ENCODE data around the gene DHRS2. TPM values are rescaled to one million over a fixed set of nuclear protein-coding genes. Genes with fewer than 3 reads are reported as not detected.
A peak's percentile ranks its signal among the peaks of the same experiment; 100 is the strongest.

Gene DHRS2
- total and polyA plus RNA-seq, 2 of the 13 experiments (the other 11 are each of a cell fraction or from before 2014, with no cell fraction given) = 1,621 to 3,021 TPM

DNA sequence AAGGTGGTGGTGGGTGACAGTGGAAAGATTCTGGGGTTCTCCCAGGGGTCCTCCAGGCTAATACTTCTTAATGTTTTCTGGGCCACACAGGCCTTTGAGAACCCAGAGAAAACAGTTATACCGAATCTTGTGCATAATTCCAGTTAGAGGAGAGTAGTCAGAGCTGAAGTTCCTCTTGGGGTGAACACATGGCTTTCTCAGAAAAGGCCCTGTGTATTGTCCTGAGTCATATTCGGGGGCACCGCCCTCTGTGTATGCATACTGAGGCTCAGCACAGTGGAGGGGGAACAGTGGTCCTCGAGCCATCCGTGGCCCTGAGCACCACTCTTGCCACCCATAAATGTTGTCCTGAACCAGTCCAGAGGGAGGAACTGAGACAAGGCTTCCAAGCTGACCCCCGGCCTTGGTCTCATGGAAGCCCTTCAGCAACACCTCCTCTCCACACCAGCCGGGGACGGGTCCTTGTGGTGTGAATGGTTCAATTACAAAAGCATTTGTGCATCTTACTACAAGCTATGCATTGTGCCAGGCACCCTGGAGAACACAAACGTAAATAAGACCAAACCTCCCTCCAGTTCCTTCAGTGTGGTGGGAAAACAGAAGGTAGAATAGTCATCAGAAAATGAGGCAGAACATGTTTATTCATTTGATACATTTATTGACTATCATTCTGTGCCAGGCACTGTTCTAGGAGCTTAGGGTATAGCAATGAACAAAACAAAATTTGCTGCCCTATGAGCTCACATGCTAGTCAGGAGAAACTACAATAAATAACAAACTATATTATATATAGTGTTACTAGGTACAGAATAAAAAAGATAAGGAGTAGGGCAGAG lies 9.9 kb downstream of the DHRS2 start (continued):
- TF ChIP-seq MED8 (CRISPR knock-in tag; IDR thresholded peaks at IDR 0.05; ENCODE audit: insufficient replicate concordance) (peak; percentile 74), MLXIP (CRISPR knock-in tag; IDR thresholded peaks at IDR 0.05; ENCODE audit: borderline replicate concordance) (peak; percentile 26; the same call in 1 of the 2 replicates), MXD3 (CRISPR knock-in tag; IDR thresholded peaks at IDR 0.05) (no peak), HIVEP1 (CRISPR knock-in tag; IDR thresholded peaks at IDR 0.05) (0 out of 2 replicates have a peak, but pooled peaks have one; percentile 47), ZNF275 (CRISPR knock-in tag; IDR thresholded peaks at IDR 0.05; ENCODE audit: borderline replicate concordance) (no peak; the same call in 1 of the 2 replicates), GLMP (CRISPR knock-in tag; IDR thresholded peaks at IDR 0.05; ENCODE audit: borderline replicate concordance) (no peak), SIN3B (IDR thresholded peaks at IDR 0.05; ENCODE audit: low read length) (no peak), NCOR1 (IDR thresholded peaks at IDR 0.05; ENCODE audit: borderline replicate concordance, low read length) (0 out of 2 replicates have a peak, but pooled peaks have one; percentile 26), ZFP62 (CRISPR knock-in tag; IDR thresholded peaks at IDR 0.05) (no peak), BATF2 (CRISPR knock-in tag; IDR thresholded peaks at IDR 0.05) (peak; percentile 55; the same call in 1 of the 2 replicates), HMGA1 (CRISPR knock-in tag; conservative IDR thresholded peaks at IDR 0.05) (no peak), HNF4A (CRISPR knock-in tag; IDR thresholded peaks at IDR 0.05) (0 out of 2 replicates have a peak, but pooled peaks have one; percentile 14), EZH2 (conservative IDR thresholded peaks at IDR 0.05; ENCODE audit: low read depth, low read length) (no peak), ZNF33A (CRISPR knock-in tag; IDR thresholded peaks at IDR 0.05; ENCODE audit: borderline replicate concordance) (no peak), ZNF18 (CRISPR knock-in tag; IDR thresholded peaks at IDR 0.05; ENCODE audit: insufficient replicate concordance) (no peak)
- TF ChIP-seq, protein P1, sequence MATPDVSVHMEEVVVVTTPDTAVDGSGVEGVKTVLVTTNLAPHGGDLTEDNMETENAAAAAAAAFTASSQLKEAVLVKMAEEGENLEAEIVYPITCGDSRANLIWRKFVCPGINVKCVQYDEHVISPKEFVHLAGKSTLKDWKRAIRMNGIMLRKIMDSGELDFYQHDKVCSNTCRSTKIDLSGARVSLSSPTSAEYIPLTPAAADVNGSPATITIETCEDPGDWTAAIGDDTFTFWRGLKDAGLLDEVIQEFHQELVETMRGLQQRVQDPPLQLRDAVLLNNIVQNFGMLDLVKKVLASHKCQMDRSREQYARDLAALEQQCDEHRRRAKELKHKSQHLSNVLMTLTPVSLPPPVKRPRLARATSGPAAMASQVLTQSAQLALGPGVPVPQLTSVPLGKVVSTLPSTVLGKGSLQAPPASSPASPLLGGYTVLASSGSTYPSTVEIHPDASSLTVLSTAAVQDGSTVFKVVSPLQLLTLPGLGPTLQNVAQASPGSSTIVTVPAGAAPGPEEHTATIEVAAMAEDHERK (CRISPR knock-in tag; IDR thresholded peaks at IDR 0.05; ENCODE audit: low read depth) = no peak

Measured in HepG2 (cell line).